H1 (cell line): Measurements from ENCODE around the gene MYNN. TPM values are rescaled to one million over a fixed set of nuclear protein-coding genes. Genes with fewer than 3 reads are reported as not detected.

ENCODE experiments used
- HDAC6 ChIP-seq: IDR thresholded peaks from one replicate; pipeline ENCODE4 v1.7.1; 2012; ENCODE audit warnings: low read depth, mild to moderate bottlenecking, inconsistent platforms, low read length, moderate library complexity
- RBBP5 ChIP-seq: IDR thresholded peaks from 2 replicates; pipeline ENCODE4 v1.7.1; 2012; ENCODE audit warnings: low read depth, mild to moderate bottlenecking, inconsistent platforms, low read length, moderate library complexity, borderline replicate concordance
- SIN3A ChIP-seq, 2 experiments: IDR thresholded peaks in 1 of 2; conservative IDR thresholded peaks in 1 of 2; 2 replicates each; pipeline ENCODE4 v1.6.1; 2011 to 2012; ENCODE audit warnings: low read length in 2 of 2, improper control_type of control experiment in 1 of 2, low read depth in 1 of 2, mild to moderate bottlenecking in 1 of 2
- TAF1 ChIP-seq: IDR thresholded peaks from 2 replicates; pipeline ENCODE4 v1.6.1; 2011; ENCODE audit warnings: mild to moderate bottlenecking, low read depth, low read length
- TBP ChIP-seq: IDR thresholded peaks from 2 replicates; pipeline ENCODE4 v1.6.1; 2011; ENCODE audit warnings: low read depth, low read length, improper control_type of control experiment
- polyA plus RNA-seq, 7 experiments: library from polyadenylated mRNA; depleted of rRNA in 3 of 7; stranded (reverse) in 5 of 7; unstranded in 2 of 7; fragments of >200 nt in 5 of 7; fragments of 200-250 nt in 2 of 7; gene quantifications; 1 replicate in 5 of 7; 2 replicates in 1 of 7; 4 replicates in 1 of 7; pipeline versions ENCODE4 v1.2.1 to v1.2.3, GENCODE V29; 2011 to 2013; ENCODE audit warnings: missing spikeins in 2 of 7, mixed read lengths in 2 of 7
- total RNA-seq: library from RNA; stranded (reverse); fragmentation: NEBNext Ultra II Directional; extraction: Animal tissue kit (Norgen Biotek cat#: 25700); gene quantifications from 2 replicates; pipeline ENCODE4 v1.2.1, GENCODE V29; 2021

Gene MYNN
- total and polyA plus RNA-seq, 2 of the 8 experiments (the other 6 are each of a cell fraction or from before 2014, with no cell fraction given) = 7.3 to 15.2 TPM

DNA sequence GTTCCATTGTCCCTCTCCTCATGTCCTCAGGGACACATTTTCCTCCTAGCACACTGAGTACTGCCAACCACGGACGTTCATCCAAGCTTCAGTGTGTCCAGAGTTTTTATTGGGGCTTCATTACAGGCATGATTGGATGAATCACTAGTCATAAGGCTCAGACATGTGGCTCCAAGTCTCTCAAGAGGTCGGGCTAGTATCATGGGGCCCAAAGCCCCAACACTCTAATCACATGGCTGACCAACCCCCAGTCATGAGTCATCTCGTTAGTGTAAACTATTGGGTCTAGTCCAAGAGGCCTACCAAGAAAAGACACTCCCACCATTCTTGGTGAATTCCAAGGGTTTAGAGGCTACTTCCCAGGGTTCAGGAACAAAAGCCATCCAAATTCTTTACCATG is 12.7 kb upstream of the MYNN start (continued):
- TF ChIP-seq SIN3A (conservative IDR thresholded peaks at IDR 0.05 in 1 of 2, IDR thresholded peaks at IDR 0.05 in 1 of 2; ENCODE audit: low read depth in 1 of 2, low read length in 2 of 2) = no peak
- no peak for TF ChIP-seq TBP
- TF ChIP-seq TAF1 = no peak
- no peak for TF ChIP-seq HDAC6
- no peak for TF ChIP-seq RBBP5
